B cell (primary cell): ENCODE results near the gene TBC1D22B. TPM values are rescaled to one million over a fixed set of nuclear protein-coding genes. Genes with fewer than 3 reads are reported as not detected.

Experiments used
- ATAC-seq: fragments of 200-7000 bp; cut with Tn5 transposase; one replicate; pipeline ENCODE4 v1.10.0; 2021; ENCODE audit warnings: low read depth, mild to moderate bottlenecking, moderate number of reproducible peaks, moderate library complexity
- CTCF ChIA-PET: fragments of 350-600 bp; sonication (Branson Sonifier 250); formaldehyde crosslinking; loops from one replicate; lab custom pipeline; 2021; ENCODE audit warnings: antibody characterized with exemption, inconsistent platforms; lab: Charles Lee
- POLR2A ChIA-PET: fragments of 350-600 bp; sonication (Branson Sonifier 250); formaldehyde crosslinking; loops from one replicate; lab custom pipeline; 2021; ENCODE audit warnings: antibody characterized with exemption; lab: Charles Lee
- DNase-seq: peaks from one replicate; pipeline ENCODE4 v3.0.0; 2013
- H2AFZ ChIP-seq: 2 replicates; pipeline ENCODE4 v1.6.1; 2012; ENCODE audit warnings: mild to moderate bottlenecking, low read depth, low read length; ENCODE audit not compliant: insufficient read depth, poor library complexity, severe bottlenecking
- H3K27ac ChIP-seq, 2 donors: 1 replicate in 1 of 2; 2 replicates in 1 of 2; pipeline ENCODE4 v1.5.1; 2012 to 2013; ENCODE audit warnings: low read length in 2 of 2, mild to moderate bottlenecking in 2 of 2, moderate library complexity in 1 of 2
- H3K27me3 ChIP-seq, 4 experiments: fragments of 200-600 bp in 1 of 4; sonication (generic) in 1 of 4; replicated peaks in 1 of 4; 1 replicate in 2 of 4; 2 replicates in 2 of 4; pipeline versions ENCODE4 v1.6.1 to v1.7.0; 2013 to 2016; ENCODE audit warnings: low read length in 3 of 4, mild to moderate bottlenecking in 2 of 4, mixed read lengths in 1 of 4, moderate library complexity in 1 of 4; ENCODE audit not compliant: insufficient read depth in 4 of 4, control insufficient read depth in 3 of 4; ENCODE audit errors: control extremely low read depth in 1 of 4
- H3K36me3 ChIP-seq, 2 experiments: replicated peaks in 1 of 2; 1 replicate in 1 of 2; 2 replicates in 1 of 2; pipeline versions ENCODE4 v1.6.1 to v1.7.1; 2013; ENCODE audit warnings: low read length in 1 of 2; ENCODE audit not compliant: insufficient read depth in 2 of 2, control insufficient read depth in 1 of 2; ENCODE audit errors: control extremely low read depth in 1 of 2, extremely low read depth in 1 of 2
- H3K4me1 ChIP-seq, 2 donors: fragments of 200-600 bp in 1 of 2; sonication (generic) in 1 of 2; 1 replicate in 1 of 2; 2 replicates in 1 of 2; pipeline versions ENCODE4 v1.5.1 to v1.6.1; 2013 to 2017; ENCODE audit warnings: low read length in 2 of 2; ENCODE audit not compliant: control insufficient read depth in 2 of 2, insufficient read depth in 2 of 2
- H3K4me2 ChIP-seq: replicated peaks from 2 replicates; pipeline ENCODE3; 2012; ENCODE audit warnings: mild to moderate bottlenecking, low read depth, low read length; ENCODE audit not compliant: poor library complexity, severe bottlenecking
- H3K4me3 ChIP-seq, 5 experiments: fragments of 200-600 bp in 1 of 5; sonication (generic) in 1 of 5; 1 replicate in 3 of 5; 2 replicates in 2 of 5; pipeline versions ENCODE4 v1.5.1 to v1.7.0; 2011 to 2016; ENCODE audit warnings: low read length in 4 of 5, mild to moderate bottlenecking in 4 of 5, low read depth in 2 of 5, control low read depth in 1 of 5, moderate library complexity in 1 of 5; ENCODE audit not compliant: insufficient read depth in 1 of 5; ENCODE audit errors: control extremely low read depth in 1 of 5, extremely low read depth in 1 of 5
- H3K79me2 ChIP-seq: fragments of 200-600 bp; sonication (generic); one replicate; pipeline ENCODE4 v1.6.0; 2016; ENCODE audit warnings: low read length; ENCODE audit not compliant: control insufficient read depth, insufficient read depth
- H3K9ac ChIP-seq: fragments of 200-600 bp; sonication (generic); 2 replicates; pipeline ENCODE4 v1.6.1; 2017; ENCODE audit warnings: mild to moderate bottlenecking, low read length, moderate library complexity
- H3K9me3 ChIP-seq, 3 donors: one replicate each; pipeline versions ENCODE4 v1.6.1 to v1.7.1; 2013; ENCODE audit warnings: low read length in 2 of 3; ENCODE audit not compliant: control insufficient read depth in 2 of 3, insufficient read depth in 1 of 3; ENCODE audit errors: control extremely low read depth in 1 of 3
- H4K20me1 ChIP-seq: 2 replicates; pipeline ENCODE4 v1.6.0; 2012; ENCODE audit warnings: mild to moderate bottlenecking, low read length; ENCODE audit not compliant: insufficient read depth, control insufficient read depth, poor library complexity, severe bottlenecking
- H3K27ac Mint-ChIP-seq: one replicate; pipeline ENCODE4 v1.8.0; 2021; ENCODE audit warnings: mixed read lengths
- H3K27me3 Mint-ChIP-seq: one replicate; pipeline ENCODE4 v1.8.0; 2021; ENCODE audit warnings: mixed read lengths
- H3K4me1 Mint-ChIP-seq: one replicate; pipeline ENCODE4 v1.8.0; 2021; ENCODE audit warnings: mixed read lengths
- H3K4me3 Mint-ChIP-seq: one replicate; pipeline ENCODE4 v1.8.0; 2021; ENCODE audit warnings: mixed read lengths
- H3K9me3 Mint-ChIP-seq: one replicate; pipeline ENCODE4 v1.8.0; 2022; ENCODE audit warnings: mixed read lengths; ENCODE audit not compliant: insufficient read depth
- EZH2 ChIP-seq: IDR thresholded peaks from 2 replicates; pipeline ENCODE4 v1.6.1; 2012; ENCODE audit warnings: borderline replicate concordance, low read depth, mild to moderate bottlenecking, moderate library complexity, low read length; ENCODE audit not compliant: insufficient read depth, poor library complexity, severe bottlenecking
- WGBS: methylation state at CpG from one replicate; pipeline ENCODE4 v1.1.5; 2013; ENCODE audit warnings: missing lambda C conversion rate; ENCODE audit not compliant: insufficient coverage; 5-methylcytosine and 5-hydroxymethylcytosine counted together
- intact Hi-C: fragments of 100-400 bp; cut with micrococcal nuclease; formaldehyde crosslinking; loops from one replicate; pipeline ENCODE4 v1.10.0; 2022
- polyA plus RNA-seq: library from polyadenylated mRNA; depleted of rRNA; stranded (reverse); fragments of >200 nt; gene quantifications from 2 replicates; pipeline ENCODE4 v1.2.3, GENCODE V29; 2012
- total RNA-seq, 2 donors: library from RNA; stranded (reverse); fragments of 120-200 nt in 1 of 2; gene quantifications; 1 replicate in 1 of 2; 2 replicates in 1 of 2; pipeline versions ENCODE4 v1.2.3 to v1.2.4, GENCODE V29; 2013 to 2022
- TF ChIP-seq, protein P1 (sequence below): fragments of 200-600 bp; IDR thresholded peaks from one replicate; pipeline ENCODE4 v1.8.0; 2022; ENCODE audit warnings: antibody characterized with exemption, mild to moderate bottlenecking

The TBC1D22B gene
- total and polyA plus RNA-seq, 2 donors (not counting 1 experiment from before 2014, with no cell fraction given): 5.1 to 12.5 TPM

- Mint-ChIP-seq H3K4me3 (no peak overlapping the region), H3K4me1 (peaks cover 38% of the 10 kb centered on the region), H3K27me3 (no peaks in the 10 kb centered on the region), H3K9me3 (no peaks in the 10 kb centered on the region), H3K27ac (no peak overlapping the region)
- intact Hi-C loops: no loop called here
- DNase-seq: no peak
- POLR2A ChIA-PET: interaction anchor here (0.6 kb wide), 1 partner anchor 475 kb away, joined by 3 read pairs; no protein-coding TSS in a partner anchor
- no peak for ATAC-seq
- no peak overlapping the region for H3K27ac ChIP-seq
- H3K9ac ChIP-seq: no peak overlapping the region
- peaks cover 21 to 23% of the 10 kb centered on the region in 2 donors for H3K4me1 ChIP-seq
- peaks cover 31% of the 10 kb centered on the region for H3K79me2 ChIP-seq
- CTCF ChIA-PET: no interaction called here
- H3K27me3 ChIP-seq: no peaks in the 10 kb centered on the region
- 73% methylated on average over 4 of the region's 8 CpGs for WGBS
- no peak for TF ChIP-seq EZH2
- TF ChIP-seq, protein P1, sequence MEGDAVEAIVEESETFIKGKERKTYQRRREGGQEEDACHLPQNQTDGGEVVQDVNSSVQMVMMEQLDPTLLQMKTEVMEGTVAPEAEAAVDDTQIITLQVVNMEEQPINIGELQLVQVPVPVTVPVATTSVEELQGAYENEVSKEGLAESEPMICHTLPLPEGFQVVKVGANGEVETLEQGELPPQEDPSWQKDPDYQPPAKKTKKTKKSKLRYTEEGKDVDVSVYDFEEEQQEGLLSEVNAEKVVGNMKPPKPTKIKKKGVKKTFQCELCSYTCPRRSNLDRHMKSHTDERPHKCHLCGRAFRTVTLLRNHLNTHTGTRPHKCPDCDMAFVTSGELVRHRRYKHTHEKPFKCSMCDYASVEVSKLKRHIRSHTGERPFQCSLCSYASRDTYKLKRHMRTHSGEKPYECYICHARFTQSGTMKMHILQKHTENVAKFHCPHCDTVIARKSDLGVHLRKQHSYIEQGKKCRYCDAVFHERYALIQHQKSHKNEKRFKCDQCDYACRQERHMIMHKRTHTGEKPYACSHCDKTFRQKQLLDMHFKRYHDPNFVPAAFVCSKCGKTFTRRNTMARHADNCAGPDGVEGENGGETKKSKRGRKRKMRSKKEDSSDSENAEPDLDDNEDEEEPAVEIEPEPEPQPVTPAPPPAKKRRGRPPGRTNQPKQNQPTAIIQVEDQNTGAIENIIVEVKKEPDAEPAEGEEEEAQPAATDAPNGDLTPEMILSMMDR: no peak
- H3K36me3 ChIP-seq: peaks cover 5 to 13% of the 10 kb centered on the region in 2 experiments
- H2AFZ ChIP-seq: no peak overlapping the region
- peaks cover 18% of the 10 kb centered on the region for H4K20me1 ChIP-seq
- H3K9me3 ChIP-seq: no peaks in the 10 kb centered on the region
- H3K4me3 ChIP-seq: no peak overlapping the region
- H3K4me2 ChIP-seq: no peak overlapping the region
Observed at GRCh38 chr6:37272834-37273566, 15.4 kb downstream of the TBC1D22B start.

- H3K9ac ChIP-seq: no peak overlapping the region
Observed at GRCh38 chr6:37273690-37274089, 16.1 kb downstream of the TBC1D22B start.

More at GRCh38 chr6:37273690-37274089, 16.1 kb downstream of the TBC1D22B start:
- Histone ChIP-seq H3K4me1 (peaks cover 21 to 26% of the 10 kb centered on the region in 2 donors), H3K36me3 (peaks cover 5 to 13% of the 10 kb centered on the region in 2 experiments), H3K27ac (no peak overlapping the region), H3K9me3 (no peaks in the 10 kb centered on the region), H3K79me2 (peaks cover 37% of the 10 kb centered on the region), H2AFZ (no peak overlapping the region), H4K20me1 (peaks cover 18% of the 10 kb centered on the region), H3K4me2 (no peak overlapping the region), H3K27me3 (no peaks in the 10 kb centered on the region), H3K4me3 (no peak overlapping the region)
- ChIA-PET POLR2A (no interaction called here), CTCF (no interaction called here)
- Mint-ChIP-seq H3K4me3 (no peak overlapping the region), H3K4me1 (peaks cover 40% of the 10 kb centered on the region), H3K27me3 (no peaks in the 10 kb centered on the region), H3K9me3 (no peaks in the 10 kb centered on the region), H3K27ac (no peak overlapping the region)
- intact Hi-C loops: no loop called here
- TF ChIP-seq EZH2: no peak
- TF ChIP-seq, protein P1: no peak
- WGBS: no CpG with 5 or more reads among the region's 3 CpGs
- DNase-seq (no peak), ATAC-seq (no peak)
